ENCODE measurements around the gene ZNF599.

GRCh38 chr19:34757441-34757840, 15.6 kb downstream of the ZNF599 start:
- TF ChIP-seq CTCF (conservative IDR thresholded peaks at IDR 0.05; ENCODE audit: low read depth, low read length) (no peak), EZH2 (IDR thresholded peaks at IDR 0.05; ENCODE audit: low read length, unreplicated experiment) (no peak)

Data from PC-3 (cell line).